Fibroblast of skin of scalp (primary cell): Measurements from ENCODE around the gene RTN3. TPM values are rescaled to one million over a fixed set of nuclear protein-coding genes. Genes with fewer than 3 reads are reported as not detected.
A peak's percentile ranks its signal among the peaks of the same experiment; 100 is the strongest.
"Not testable (repeated sequence)": the region's sequence is repeated elsewhere in the genome, so short reads cannot be mapped to it uniquely, and the experiment has no call there.

ENCODE experiments used
- DNase-seq: peaks from one replicate; pipeline ENCODE4 v3.0.0-alpha.2; 2013
- polyA plus RNA-seq, 2 experiments: library from polyadenylated mRNA; unstranded; fragments of 120-200 nt; gene quantifications; one replicate each; pipeline ENCODE4 v1.2.1, GENCODE V29; 2013; ENCODE audit not compliant: insufficient read length in 2 of 2

RTN3 gene
- 120 TPM for polyA plus RNA-seq (2013, experiment 1 of 2; ENCODE audit: insufficient read length)
- polyA plus RNA-seq (2013, experiment 2 of 2; ENCODE audit: insufficient read length): 132 TPM

DNA sequence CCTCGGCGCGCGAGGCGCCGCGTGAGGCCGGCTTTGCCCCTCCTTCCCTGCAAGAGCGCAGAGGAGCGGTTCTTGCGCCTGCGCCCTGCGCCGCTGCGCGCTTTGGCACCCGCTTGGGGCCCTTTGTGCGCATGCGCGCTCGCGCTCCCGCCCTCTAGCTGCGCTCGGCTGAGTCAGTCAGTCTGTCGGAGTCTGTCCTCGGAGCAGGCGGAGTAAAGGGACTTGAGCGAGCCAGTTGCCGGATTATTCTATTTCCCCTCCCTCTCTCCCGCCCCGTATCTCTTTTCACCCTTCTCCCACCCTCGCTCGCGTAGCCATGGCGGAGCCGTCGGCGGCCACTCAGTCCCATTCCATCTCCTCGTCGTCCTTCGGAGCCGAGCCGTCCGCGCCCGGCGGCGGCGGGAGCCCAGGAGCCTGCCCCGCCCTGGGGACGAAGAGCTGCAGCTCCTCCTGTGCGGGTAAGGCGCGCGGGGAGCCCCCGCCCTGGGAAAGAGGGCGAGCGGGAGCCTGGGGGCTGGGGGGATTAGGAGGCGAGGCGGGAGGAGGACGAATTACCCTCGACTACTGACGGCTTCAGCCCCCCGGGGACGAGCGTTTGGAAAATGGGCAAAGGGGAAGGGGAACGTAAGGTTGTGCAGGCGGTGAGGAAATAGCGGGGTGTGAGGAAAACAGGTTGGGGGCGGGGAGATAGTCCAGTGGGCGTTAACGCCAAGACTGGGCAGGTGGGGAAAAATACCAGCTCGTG lies at the start of gene RTN3:
TSS of gene RTN3 (plus strand) at position 180 of the 745 bp plus-strand sequence. CDS start at position 317, 137 bp downstream.
- DNase-seq: peak; percentile 97

DNA sequence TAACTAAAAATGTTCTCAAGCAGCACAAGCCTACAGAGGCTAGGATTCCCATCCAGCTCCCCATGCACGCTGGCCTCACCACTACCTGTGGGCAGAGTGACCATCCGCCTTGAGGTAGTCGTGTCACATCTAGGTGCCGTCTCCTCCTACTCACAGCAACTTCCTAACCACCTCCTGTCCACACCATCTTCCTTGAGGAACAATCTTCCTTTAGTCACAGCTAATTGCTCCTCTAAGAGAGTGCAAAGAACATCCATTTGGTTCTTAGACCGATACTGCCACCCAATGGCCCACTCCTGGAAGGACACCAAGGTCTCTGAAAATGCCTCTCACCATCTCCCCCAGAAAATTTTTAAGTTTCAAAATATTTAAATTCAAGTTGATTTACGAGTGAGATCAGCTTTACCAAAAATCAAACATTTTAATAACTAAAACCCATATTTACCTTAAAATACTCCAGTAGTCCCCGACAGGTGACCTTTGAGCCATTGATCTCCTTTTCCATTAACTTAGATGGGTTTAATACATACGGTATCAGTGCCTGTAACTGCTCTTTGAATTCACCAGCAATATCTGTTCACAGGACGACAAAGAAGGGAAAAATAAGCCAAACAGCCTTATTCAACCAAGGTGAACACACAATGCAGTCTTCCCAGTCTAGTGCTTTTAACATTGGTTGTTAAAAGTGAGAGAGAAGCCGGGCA lies 45.4 kb upstream of the RTN3 start:
- peak; percentile 57 for DNase-seq

DNA sequence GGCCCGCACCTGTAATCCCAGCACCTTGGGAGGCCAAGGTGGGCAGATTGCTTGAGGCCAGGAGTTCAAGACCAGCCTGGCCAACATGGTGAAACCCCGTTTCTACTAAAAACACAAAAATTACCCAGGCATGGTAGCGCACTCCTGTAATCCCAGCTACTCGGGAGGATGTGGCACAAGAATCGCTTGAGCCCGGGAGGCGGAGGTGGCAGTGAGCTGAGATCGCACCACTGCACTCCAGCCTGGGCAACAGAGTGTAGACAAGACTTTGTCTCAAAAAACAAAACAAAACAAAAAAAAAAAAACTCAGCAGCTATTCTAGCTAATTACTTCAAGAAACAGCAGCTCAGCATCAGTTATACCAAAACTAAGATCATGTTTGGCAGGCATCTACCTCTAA lies 42.9 kb upstream of the RTN3 start:
- not testable (repeated sequence) for DNase-seq

- DNase-seq: peak; percentile 38
Measured at GRCh38 chr11:63639199-63639832, 42.0 kb upstream of the RTN3 start.

- peak; percentile 14 for DNase-seq
Measured at GRCh38 chr11:63641727-63642126, 39.6 kb upstream of the RTN3 start.

DNA sequence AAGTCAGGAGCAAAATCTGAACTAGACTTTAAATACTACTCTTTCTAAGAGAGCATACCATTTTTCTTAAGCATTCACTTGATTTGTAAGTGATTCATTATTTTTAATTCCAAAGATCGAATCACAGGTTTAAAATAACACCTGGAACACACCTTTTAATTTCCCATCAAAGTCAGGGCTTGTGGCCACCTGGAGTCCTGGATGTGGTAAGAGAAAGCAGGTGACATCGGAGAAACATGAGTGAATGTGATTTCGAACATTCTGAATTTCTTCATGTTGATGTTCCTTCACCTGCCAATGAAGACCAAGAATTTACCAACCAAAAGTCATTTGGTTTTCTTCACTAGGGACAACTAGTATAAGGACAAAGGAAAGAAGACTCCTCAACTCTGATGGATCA lies 38.1 kb upstream of the RTN3 start:
- DNase-seq: no peak

DNA sequence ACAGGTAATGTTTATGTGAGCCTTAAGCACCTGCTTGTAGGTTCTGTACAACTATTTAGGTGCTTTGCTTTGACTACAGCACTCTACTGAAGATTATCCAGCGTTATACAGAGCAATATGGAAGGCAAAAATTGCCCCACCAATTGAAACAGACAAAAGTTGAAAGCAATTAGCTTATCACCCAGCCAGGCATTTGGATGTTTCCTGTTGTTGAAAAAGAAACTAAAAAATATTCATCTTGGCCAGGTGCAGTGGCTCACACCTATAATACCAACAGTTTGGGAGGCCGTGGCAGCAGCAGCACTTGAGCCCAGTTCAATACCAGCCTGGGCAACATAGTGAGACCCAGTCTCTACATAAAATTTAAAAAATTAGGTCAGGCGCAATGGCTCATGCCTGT lies 28.6 kb upstream of the RTN3 start:
- no peak for DNase-seq

- DNase-seq: no peak
Measured at GRCh38 chr11:63660972-63661371, 20.3 kb upstream of the RTN3 start.

DNA sequence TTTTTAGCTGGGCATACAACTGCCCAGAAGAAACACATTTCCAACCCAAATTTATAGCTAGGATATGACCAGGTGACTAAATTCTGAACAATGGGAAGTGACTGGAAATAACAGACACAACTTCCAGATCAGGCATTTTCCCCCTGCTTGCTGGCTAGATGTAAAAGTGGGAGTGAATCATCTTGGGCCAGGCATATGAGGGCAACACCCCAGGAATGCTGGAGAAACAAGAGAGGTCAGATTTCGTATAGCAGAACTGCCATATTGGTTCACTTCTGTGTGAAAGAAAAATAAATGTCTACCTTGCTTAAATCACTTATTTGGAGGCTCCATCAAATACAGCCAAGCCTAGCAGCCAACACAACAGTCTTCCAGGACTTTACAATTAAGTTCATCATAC lies 17.5 kb upstream of the RTN3 start:
- DNase-seq: peak; percentile 73

DNA sequence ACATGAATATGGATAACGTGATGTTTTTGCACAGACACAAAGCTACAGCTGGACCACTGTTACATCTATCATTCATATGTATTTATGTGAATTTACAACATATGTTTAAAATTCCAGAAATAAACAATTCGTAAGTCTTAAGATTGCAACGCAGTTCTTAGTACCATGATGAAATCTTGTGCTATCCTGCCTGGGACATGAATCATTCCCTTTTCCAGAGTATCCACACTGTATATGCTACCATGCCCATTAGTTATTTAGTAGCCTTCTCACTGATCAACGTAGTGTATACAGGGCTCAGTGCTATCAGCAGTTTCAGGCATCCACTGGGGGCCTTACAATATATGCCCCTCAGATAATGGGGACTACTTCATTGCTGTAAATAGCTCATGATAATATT lies 14.4 kb upstream of the RTN3 start:
- peak; percentile 77 for DNase-seq

- DNase-seq: peak; percentile 95
Measured at GRCh38 chr11:63667995-63668795, 13.1 kb upstream of the RTN3 start.

- DNase-seq: no peak
Measured at GRCh38 chr11:63670096-63670432, 11.2 kb upstream of the RTN3 start.

- peak; percentile 64 for DNase-seq
Measured at GRCh38 chr11:63670433-63671321, 10.6 kb upstream of the RTN3 start.

- peak; percentile 97 for DNase-seq
Measured at GRCh38 chr11:63671322-63672155, 9.8 kb upstream of the RTN3 start, which contains the start of gene ATL3. Gene ATL3 (minus strand): TSS chr11:63671376. CDS start chr11:63671335, 41 bp downstream.

- no peak for DNase-seq
Measured at GRCh38 chr11:63672156-63672463, 9.2 kb upstream of the RTN3 start.

- DNase-seq: no peak
Measured at GRCh38 chr11:63672936-63673539, 8.3 kb upstream of the RTN3 start.

GRCh38 chr11:63673579-63673978 lies 7.7 kb upstream of the RTN3 start:
- DNase-seq: peak; percentile 46

GRCh38 chr11:63680834-63681320 lies 423 bp upstream of the RTN3 start:
- no peak for DNase-seq

- no peak for DNase-seq
Measured at GRCh38 chr11:63682066-63683021, 1.0 kb downstream of the RTN3 start.
